NCI-H146 treated with DMSO at 0.1 percent for 48 hours (cell line): ENCODE data around the gene GP1BA.

Source experiments
- DNase-seq: peaks from one replicate; lab custom pipeline; 2025; ENCODE audit not compliant: unreplicated experiment; lab: John Stamatoyannopoulos, UW

GP1BA gene

DNA sequence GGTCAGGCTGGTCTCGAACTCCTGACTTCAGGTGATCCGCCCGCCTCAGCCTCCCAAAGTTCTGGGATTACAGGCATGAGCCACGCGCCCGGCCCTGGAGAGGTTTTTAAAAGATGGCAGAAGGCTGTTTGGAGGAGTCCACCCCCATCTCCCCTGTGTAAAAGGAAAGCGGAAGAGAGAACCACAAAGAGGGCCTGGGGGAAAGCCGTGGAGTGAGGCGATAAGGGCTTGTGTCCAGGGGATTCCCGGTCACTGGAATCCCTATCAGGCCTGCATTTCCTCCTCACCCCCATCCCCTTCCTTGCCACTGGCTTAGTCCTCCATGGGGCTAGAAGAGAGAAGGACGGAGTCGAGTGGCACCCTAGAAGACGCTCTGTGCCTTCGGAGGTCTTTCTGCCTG lies at the start of gene GP1BA:
GP1BA (plus strand) TSS at position 315 of the 400 bp plus-strand sequence. CDS start 328 bp downstream, outside the sequence.
- no peak for DNase-seq

DNA sequence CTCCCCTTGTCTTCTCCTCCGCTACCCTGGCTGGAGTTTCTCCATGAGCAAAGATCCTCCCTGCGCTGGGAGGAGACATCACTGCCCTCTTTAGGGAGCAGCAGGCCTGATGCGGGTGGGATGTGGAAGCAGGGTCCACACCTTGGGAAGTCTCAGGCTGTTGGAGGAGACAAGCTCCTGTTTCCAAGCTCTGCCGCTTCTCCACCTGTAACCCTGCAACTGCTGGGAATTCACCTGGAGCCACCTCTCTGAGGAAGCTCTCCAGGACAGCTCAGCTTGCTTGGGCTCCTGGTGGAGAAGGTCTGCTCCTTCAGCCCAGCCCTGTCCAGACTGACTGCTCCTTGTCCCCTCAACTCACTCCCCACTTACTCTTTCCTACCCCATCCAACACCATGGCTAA lies 47.6 kb upstream of the GP1BA start:
- DNase-seq = no peak

- DNase-seq = no peak
Observed at GRCh38 chr17:4886830-4887229, 45.2 kb upstream of the GP1BA start.

GRCh38 chr17:4887581-4887980 lies 44.5 kb upstream of the GP1BA start:
- DNase-seq = no peak

- no peak for DNase-seq
Observed at GRCh38 chr17:4891411-4892410, 40.4 kb upstream of the GP1BA start.

DNA sequence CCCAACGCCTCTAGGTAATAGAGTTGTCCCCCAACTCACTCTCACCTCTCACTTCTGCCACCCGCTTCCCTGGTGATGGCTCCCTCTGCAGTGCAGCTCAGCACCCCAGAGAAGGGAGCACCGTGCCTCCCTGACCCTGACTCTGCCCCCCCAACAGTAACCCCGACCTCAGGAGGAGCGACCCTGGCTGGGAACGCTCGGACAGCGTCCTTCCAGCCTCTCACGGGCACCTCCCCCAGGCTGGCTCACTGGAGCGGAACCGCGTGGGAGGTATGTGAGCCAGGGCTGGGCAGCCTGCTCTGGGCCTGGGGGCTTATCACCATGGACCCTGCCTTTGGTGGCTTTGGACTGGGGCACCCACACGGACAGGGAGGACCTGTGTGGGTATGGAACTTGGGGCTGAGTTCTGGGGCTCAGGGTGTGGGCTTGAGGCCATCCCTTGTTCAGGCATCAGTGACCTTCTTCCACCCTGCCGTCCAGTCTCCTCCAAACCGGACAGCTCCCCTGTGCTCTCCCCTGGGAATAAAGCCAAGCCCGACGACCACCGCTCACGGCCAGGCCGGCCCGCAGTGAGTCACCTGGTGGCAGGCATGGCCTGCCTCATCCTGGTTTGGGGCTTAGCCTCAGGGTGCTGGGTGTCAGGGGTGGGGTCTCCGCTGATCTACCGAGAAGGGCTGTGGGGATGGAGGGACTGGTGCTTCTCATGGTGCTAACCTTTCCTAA lies 39.4 kb upstream of the GP1BA start:
- DNase-seq = no peak

DNA sequence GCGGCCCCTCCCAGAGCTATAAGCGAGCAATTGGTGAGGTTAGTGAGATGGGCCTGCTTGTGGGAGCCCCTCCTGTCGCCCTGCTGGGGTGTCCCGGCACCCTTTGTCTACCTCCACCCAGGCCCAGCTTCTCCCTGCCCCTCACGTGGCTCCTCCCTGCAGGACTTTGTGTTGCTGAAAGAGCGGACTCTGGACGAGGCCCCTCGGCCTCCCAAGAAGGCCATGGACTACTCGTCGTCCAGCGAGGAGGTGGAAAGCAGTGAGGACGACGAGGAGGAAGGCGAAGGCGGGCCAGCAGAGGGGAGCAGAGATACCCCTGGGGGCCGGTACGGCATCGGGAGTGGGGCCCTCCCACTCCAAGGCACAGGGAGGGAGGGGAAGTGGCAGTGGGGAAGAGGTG lies 38.8 kb upstream of the GP1BA start:
- no peak for DNase-seq

GRCh38 chr17:4893721-4894560 lies 38.1 kb upstream of the GP1BA start:
- DNase-seq = no peak

DNA sequence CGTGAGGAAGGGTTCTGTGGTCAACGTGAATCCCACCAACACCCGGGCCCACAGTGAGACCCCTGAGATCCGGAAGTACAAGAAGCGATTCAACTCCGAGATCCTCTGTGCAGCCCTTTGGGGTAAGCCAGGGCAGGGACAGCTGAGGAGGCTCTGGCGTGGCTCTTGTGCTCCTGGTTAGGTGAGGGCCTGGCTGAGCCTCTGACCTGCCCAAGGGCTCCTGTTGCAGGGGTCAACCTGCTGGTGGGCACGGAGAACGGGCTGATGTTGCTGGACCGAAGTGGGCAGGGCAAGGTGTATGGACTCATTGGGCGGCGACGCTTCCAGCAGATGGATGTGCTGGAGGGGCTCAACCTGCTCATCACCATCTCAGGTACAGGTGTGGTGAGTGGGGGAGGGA lies 37.0 kb upstream of the GP1BA start:
- no peak for DNase-seq

GRCh38 chr17:4895657-4896331 lies 36.3 kb upstream of the GP1BA start:
- no peak for DNase-seq

GRCh38 chr17:4896332-4897197 lies 35.5 kb upstream of the GP1BA start:
- DNase-seq = no peak

DNA sequence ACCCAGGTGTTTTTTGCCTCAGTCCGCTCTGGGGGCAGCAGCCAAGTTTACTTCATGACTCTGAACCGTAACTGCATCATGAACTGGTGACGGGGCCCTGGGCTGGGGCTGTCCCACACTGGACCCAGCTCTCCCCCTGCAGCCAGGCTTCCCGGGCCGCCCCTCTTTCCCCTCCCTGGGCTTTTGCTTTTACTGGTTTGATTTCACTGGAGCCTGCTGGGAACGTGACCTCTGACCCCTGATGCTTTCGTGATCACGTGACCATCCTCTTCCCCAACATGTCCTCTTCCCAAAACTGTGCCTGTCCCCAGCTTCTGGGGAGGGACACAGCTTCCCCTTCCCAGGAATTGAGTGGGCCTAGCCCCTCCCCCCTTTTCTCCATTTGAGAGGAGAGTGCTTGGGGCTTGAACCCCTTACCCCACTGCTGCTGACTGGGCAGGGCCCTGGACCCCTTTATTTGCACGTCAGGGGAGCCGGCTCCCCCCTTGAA lies 34.8 kb upstream of the GP1BA start:
- no peak for DNase-seq

GRCh38 chr17:4897785-4898184 lies 34.3 kb upstream of the GP1BA start:
- DNase-seq = no peak

- no peak for DNase-seq
Observed at GRCh38 chr17:4898351-4898750, 33.7 kb upstream of the GP1BA start.

DNA sequence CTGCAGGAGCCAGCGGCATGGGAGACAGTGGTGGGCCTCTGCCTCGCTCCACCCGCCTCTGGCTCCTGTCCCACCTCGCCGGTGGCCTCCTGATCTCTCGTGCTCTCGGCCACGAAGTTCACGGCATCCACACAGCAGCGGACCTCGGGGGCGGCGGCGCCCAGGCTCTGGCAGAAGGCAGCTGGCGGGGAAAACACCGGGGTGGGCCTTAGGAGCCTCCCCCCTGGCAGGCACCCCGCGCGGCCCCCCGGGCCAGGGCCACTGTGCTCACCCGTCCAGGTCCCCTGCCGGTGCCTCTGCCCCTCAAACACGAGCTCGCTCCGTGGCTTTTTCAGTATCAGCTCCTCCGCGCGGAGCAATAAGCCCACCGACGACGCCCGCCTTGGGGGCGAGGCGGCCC lies 33.1 kb upstream of the GP1BA start:
- no peak for DNase-seq

- no peak for DNase-seq
Observed at GRCh38 chr17:4899341-4900230, 32.5 kb upstream of the GP1BA start, which contains the start of gene C17orf107. TSS of gene C17orf107 (plus strand) at chr17:4899536. CDS start at chr17:4899763, 227 bp downstream.

DNA sequence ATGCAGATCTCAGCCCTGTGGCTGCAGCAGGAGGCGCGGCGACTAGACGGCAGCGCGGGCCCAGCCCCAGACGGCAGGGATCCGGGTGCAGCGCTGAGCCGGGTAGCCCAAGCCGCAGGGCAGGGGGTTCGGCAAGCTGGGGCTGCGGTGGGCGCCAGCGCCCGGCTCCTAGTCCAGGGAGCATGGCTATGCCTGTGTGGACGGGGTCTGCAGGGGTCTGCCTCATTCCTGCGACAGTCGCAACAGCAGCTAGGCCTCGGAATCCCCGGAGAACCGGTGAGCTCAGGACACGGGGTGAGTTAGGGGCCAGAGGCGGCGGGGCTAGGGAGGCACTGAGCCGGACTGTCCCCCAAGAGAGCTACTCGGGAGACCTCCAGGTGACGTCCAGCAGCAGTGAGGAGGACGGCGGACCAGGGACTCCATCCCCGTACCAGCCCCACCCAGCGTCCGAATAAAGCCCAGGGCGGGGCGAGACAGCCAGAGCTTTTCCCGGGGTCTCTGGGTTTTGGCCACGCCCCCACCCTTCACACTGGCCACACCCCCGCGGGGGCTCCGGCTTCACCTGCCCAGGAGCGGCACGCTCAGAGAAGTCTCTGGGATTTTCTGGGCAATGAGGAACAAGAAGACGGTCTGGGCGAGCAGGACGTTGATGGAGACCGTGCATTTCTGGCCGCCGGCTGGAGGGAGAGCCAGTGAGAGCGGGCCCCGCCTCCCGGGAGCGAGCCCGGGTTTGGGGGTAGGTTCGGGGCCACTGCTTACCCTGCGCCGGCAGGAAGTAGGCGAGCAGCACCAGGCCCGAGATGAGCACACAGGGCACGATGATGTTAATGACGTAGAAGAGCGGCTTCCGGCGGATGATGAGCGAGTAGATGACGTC lies 31.6 kb upstream of the GP1BA start:
- no peak for DNase-seq
